Suppressor macrophage treated with lipopolysaccharide for 4 hours (primary cell): ENCODE measurements around the gene PHOSPHO1.

Source experiments
- DNase-seq: peaks from one replicate; pipeline ENCODE4 v3.0.0-alpha.2; 2020

Gene PHOSPHO1

GRCh38 chr17:49242813-49243212 is 12.2 kb upstream of the PHOSPHO1 start:
- no peak for DNase-seq

DNA sequence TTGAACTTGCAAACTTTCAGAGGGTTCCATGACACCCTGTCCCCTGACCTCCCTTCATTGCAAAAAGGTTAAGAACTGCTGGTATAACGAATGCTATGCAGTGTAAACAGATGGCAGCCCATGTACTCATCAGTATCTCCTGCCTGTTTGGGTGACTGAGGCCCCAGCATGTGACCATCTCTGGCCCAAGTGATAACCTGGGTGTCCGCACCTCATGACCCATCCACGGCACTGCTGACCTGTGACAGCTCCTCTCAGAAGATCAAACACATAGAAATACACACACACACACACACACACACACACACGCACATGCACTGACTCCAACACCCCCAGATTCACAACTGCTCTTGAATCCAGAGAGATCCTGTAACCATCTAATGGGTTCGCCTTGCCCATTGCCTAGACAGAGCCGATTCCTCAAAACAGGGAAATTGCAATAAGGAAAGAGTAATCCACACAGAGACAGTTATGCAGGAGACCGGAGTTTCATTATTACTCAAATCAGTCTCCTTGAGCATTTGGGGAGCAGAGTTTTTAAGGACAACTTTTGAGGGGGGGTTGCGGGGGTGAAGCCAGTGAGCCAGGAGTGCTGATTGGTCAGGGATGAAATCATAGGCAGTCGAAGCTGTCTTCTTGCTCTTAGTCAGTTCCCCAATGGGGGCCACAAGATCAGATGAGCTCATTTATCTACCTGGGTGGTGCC is 11.3 kb upstream of the PHOSPHO1 start:
- DNase-seq: no peak

DNA sequence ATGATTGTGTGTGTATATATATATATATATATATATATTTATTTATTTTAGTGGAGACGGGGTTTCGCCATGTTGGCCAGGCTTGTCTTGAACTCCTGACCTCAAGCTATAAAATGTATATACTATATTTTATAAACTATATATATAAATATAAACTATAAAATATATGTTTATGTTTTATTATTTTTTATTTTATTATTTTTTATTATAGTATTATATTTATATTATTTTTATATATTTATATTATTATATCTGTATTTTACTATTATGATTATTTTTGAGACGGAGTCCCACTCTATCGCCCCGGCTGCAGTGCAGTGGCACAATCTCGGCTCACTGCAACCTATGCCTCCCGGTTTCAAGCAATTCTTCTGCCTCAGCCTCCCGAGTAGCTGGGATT is 10.5 kb upstream of the PHOSPHO1 start:
- DNase-seq: no peak

DNA sequence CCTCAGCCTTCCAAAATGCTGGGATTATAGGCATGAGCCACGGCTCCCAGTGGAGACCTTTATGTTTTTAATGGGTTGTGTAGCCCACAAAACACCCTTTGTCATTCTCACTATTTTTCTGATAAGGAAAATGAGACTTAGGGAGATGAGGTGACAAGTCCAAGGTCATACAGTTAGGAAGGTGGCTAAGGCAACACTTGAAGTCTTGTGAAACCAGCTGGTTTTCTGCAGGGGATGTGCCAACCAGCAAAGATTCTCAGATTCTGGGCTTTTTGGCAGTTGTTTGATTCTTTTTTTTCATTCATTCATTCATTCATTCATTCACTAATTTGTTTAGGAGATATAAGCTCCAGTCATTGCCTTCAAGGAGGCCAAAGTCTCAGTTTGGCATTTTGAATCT is 10.0 kb upstream of the PHOSPHO1 start:
- DNase-seq: no peak

GRCh38 chr17:49239963-49240362 is 9.4 kb upstream of the PHOSPHO1 start:
- DNase-seq: no peak

GRCh38 chr17:49235896-49236295 is 5.3 kb upstream of the PHOSPHO1 start:
- DNase-seq: no peak

DNA sequence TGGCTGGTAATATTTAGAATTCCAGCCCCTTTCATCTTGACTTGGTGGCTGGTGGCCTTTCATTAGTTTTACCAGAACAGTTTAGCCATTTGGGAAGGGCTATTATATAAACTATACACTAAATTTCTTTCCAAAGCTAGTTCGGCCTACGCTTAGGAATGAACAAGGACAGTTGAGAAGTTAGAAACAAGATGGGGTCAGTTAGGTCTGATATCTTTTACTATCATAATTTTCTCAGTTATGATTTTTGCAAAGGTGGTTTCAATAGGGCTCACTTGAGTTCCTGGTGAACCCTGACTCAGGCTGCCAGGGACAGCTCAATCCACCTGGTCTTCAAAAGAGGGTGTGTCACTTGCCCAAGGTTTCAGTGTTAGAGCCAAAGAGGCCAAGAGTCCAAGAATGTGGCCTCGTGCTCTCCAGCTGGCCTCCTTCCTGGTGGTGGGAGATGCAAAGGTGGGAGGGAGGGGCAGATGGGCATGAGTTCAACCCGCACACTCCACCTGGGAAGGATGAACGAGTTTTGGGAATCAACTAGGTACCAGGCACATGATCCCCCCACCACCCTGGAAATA is 4.0 kb upstream of the PHOSPHO1 start:
- DNase-seq: no peak

DNA sequence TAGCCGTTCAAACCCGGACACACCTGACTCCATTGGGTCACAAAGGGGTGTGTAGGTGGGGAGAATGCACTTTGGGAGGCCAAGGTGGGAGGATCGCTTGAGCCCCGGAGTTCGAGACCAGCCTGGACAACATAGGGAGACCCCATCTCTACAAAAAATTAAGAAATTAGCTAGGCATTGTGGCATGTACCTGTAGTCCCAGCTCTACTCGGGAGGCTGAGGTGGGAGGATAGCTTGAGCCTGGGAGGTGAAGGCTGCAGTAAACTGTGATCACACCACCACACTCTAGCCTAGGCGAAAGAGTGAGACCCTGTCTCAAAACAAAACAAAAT is 942 bp upstream of the PHOSPHO1 start:
- no peak for DNase-seq

DNA sequence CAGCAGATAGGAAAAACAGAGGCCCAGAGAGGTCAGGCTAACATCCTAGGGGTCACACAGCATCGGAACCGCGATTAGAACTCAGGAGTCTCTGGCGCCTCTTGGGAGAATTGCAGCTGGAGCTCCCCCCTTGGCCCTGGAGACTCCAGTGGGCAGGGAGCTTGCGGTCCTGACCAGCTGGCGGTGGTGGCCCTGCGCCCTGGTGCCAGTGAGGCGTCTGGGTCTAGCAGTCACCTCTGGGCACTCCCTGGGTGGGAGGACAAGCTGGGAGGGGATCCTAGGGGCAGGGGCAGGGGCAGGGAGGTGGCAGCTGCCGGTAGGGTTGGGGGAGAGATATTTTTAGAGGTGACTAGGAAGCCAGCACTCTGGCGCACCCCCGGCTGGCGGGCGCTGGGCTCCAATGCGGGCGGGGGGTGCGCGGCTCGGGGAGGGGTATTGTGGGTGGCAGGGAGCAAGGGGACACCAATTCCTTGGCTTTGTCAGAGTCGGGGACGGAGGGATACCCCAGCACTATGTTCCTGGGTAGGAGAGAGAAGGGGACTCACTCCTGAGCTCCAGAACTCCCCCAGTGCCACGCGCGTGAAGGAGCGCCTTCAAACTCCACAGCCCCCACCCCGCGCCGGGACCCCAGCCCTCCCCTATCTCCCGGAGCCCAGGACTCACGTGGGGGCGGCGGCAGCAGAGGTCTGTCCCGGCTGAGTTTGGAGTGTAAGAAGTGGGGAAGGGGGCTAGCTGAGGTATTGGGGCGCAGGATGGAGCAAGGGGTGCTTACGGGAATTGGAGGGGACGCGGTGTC is 584 bp downstream of the PHOSPHO1 start:
- no peak for DNase-seq

DNA sequence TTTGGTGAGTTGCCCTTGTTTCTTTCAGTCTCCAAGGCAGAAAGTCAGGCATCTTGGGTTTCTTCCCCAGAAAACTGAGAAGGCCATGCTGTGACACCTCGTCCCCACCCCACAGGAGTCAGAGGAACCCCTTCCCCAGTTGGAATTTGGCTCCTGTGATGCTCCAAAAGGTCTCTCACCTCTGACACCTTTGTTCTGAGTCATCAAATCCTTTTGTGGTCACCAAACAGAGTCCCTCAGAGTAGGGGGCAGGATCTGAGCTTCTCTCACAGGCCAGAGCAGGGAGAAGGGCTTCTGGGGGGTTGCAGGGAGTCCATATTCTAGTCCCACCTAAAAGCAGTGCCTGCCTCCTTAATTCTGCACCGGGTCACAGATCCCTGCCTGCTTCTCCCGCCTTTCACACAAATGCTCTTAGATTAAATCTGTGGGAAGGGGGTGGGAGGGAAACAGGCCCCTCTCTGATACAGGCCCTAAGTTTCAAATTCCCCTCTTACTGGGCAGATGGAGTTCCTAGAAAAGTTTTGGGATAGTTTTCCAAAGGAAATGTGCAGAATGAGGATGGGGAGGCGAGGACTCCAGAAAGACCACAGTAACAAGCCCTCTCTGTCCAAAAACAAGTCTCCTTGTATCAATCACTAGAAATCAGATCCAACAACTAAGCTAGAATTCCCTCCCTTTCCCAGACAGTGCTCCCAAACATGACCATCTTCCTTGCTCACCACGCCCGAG is 1.3 kb downstream of the PHOSPHO1 start:
- no peak for DNase-seq

DNA sequence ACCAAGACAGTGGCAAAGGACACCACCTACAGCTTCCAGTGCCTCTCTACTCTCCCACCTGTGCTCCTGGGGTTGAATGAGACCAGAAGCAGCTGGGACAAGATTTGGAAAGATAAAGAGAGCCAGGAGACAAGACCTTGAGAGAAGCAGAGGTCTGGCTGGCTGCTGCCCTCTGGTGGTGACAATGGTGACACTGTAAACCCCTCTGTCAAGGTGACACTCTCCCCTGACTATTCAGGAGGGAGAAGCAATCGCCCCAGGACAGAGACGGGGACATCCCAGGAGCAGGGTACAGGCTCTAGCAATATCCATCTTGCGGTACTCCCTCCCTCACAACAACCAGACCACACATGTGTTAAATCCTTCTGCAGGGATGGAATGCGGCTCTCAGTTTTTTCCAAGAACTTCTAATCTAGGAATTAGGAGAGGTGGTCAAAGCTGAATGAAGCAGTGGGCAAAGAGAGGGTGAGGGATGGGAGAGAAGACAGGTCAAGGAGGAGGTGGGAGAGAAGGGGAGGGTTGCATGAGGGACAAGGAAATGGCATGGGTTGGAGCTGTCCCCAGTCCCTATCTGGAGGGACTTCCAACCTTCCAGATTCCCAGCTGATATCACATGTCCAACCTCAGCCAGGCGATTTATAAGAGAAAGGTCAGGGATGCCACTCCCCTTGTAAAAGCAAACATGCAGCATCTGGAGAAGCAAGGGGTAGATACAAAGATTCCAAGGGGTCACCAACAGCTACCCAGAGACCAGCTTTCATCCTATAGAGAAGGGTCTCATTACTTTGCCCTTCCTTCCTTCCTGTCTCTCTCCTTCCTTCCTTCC is 2.9 kb downstream of the PHOSPHO1 start:
- peak; percentile 81 for DNase-seq

- DNase-seq: no peak
Measured at GRCh38 chr17:49226771-49227435, 3.7 kb downstream of the PHOSPHO1 start.

DNA sequence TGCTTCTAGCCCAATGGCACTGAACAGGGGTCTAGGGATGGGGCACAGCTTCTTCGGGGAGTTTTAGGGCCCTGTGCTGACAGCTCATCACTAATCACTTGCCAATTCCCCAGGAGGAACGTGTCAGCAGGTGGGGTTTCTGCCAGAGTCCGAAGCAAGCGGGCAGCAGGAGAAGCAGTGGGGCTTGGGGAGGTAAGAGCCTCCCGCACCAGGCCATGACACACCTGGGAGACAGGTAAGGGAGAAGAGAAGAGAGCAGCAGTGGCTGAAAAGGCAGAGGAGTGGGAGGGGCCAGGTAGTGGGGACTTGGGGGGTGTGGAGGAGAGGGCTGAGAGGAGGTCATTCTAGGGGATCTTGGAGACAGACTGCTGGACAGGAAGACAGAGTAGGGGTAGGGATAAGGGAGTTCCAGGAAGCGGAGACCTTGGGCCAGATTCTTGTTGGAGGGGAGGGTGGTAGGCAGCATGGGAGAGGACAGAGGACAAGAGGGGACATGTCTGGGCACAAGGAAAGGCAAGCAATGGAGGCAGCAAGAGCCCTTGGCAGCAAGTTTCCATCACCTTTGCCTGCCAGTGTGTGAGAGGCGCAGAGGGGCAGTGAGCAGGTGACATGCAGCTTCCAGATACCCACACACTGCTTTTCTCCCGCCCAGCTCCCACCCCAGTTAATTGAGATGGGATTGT is 4.9 kb downstream of the PHOSPHO1 start:
- no peak for DNase-seq

DNA sequence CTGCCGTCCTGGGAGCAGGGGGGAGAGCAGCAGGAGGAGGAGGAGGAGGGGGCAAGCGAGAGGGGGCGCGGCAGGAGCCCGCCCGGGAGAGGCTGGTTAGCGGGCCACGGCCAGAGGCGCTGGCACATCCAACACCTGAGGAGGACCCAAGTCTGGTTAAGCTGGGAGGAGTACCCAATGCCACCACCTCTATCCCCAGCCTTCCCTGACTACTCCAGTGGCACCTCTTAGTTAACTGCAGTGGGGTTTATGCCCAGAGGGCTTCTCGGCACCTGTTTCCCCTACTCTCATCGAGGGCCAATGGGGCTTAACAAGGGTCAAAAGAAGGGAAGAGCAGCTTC is 5.6 kb downstream of the PHOSPHO1 start:
- no peak for DNase-seq

GRCh38 chr17:49224198-49224996 is 6.2 kb downstream of the PHOSPHO1 start:
- DNase-seq: no peak

DNA sequence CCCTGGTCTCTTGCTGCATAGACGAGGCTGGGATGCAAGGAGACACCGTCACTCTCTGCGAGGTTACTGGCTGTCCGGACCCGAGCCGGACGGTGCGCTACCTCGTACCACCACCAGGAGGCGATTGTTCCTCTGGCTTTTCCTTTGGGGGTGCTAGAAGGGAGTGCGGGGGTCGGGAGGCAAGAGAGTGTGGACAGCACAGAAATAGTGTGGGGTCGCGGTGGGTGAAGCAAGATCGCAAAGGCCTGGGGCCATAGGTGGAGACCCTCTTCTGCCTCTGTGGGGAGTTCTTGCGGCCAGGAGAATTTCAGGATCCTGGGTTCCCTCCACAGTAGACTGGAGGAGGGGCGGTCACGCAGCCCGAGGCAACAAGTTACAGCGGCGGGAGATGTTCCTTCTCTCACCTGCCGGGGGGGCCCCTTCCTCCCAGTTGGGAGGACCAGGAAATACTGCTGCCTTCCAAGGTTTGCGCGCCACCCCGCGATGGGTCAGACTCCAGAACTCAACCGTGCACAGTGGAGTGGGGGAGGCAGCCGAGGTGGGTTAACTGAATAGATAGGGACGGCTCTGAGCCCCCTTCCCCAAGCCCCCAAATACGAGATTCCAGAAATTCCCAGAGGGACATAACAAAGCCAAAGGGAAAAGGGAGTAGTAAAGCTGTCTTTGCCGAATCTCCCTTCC is 6.9 kb downstream of the PHOSPHO1 start:
- peak; percentile 66 for DNase-seq

GRCh38 chr17:49223168-49223516 is 7.4 kb downstream of the PHOSPHO1 start:
- DNase-seq: no peak

- DNase-seq: no peak
Measured at GRCh38 chr17:49219987-49220386, 10.6 kb downstream of the PHOSPHO1 start.

DNA sequence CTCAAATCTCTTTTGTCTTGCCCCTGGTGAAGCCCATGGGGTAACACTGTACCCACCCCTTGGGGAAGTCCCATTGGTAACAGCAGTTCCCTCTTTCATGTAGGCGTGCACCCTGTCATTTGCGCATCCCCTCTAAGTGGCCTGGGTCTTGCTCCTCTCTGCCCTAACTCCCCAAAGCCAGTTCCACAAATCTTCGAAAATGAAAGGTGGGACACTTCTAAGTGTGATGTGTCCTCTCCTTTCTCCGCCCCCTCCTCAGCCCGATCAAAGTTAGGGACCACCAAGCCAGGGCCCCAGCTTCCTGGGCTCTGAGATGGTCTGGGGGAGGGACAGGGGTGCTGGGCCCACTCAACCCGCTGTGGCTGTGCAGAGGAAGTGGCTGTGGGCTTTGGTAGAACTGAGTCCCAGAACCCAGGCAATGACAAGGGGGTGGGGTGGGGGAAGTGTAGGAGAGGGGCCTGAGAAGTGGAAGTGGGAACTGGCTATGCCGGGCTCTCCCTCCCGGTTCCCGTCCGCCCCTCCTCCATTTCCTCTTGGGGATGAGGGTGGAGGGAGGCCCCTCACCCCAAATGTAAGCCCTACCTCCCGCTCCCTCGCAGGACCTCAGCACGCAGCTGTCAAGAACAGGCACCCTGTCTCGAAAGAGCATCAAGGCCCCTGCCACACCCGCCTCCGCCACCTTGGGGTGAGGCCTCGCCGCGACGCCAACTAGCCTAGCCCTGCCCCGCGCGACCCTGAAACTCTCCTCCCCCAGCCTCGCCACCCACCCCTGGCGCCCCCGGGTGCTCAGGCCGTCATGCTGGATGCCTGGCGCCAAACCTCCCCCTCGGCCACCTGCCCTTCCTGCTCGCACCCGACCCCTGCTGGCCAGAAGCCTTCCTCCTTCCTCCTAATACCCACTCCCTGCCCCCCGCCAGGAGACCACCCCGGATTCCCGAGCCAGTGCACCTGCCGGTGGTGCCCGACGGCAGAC is 11.4 kb downstream of the PHOSPHO1 start:
- peak; percentile 77 for DNase-seq
